NCI-H82 treated with DMSO at 0.1 percent for 48 hours (cell line): ENCODE measurements around the gene CALML6.

Source experiments
- DNase-seq: peaks from one replicate; lab custom pipeline; 2025; ENCODE audit not compliant: unreplicated experiment; lab: John Stamatoyannopoulos, UW

Gene CALML6

DNA sequence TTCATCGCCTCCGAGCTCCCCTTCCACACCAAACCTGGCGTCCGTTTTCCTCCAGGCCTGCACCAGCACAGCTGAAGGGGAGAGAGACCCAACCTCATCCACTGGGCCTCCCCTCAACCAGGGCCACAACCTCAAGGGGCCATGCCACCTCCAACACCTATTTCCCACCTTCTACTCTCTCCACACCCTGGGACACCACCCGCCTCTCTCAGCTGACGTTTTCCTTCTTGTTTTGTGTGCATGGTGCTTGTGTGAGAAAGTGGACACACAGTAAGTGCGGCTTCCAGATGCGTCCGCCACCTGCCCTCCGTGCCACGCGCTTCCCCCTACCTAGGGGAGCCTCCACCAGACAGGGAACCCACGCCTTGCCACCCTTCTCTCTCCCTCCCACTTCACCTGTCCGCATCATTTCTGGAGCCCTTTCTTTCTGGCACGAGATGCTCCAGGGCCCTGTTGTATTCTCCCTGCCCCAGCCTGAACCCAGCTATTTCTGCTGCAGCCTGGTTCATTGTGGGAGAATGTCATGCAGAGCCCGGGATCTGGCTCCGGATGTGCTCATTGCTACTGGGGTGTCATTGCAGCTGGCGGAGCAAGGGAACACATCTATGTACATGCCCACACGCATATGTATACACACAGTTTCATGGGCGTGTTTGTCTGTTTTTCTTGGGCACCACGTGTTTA lies 22.8 kb upstream of the CALML6 start:
- DNase-seq, result no peak

DNA sequence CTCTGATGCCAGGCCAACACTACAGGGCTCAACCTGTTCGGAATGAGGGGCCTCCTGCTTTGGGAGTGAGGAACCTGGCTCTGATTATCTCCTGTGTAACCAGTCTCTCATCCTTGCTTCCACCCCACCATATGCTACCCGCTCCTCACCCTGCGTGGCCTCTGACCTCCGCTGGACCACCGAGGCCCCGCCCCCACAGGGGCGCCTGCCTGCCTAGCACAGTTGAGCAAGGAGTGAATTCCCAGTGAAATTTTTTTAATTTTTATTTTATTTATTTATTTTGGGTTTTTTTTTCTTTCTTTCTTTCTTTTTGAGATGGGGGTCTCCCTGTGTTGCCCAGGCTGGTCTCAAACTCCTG lies 22.3 kb upstream of the CALML6 start:
- no peak for DNase-seq

- DNase-seq, result no peak
These were observed 21.6 kb upstream of the CALML6 start for GRCh38 chr1:1893291-1893985.

GRCh38 chr1:1893997-1894353 lies 21.1 kb upstream of the CALML6 start:
- DNase-seq, result no peak

GRCh38 chr1:1894354-1895059 lies 20.6 kb upstream of the CALML6 start:
- DNase-seq, result no peak

- no peak for DNase-seq
These were observed 20.0 kb upstream of the CALML6 start for GRCh38 chr1:1895060-1895418.

- no peak for DNase-seq
These were observed 19.4 kb upstream of the CALML6 start for GRCh38 chr1:1895456-1896336.

- DNase-seq, result no peak
These were observed 16.7 kb upstream of the CALML6 start for GRCh38 chr1:1898246-1898933.

- no peak for DNase-seq
These were observed 15.6 kb upstream of the CALML6 start for GRCh38 chr1:1899266-1899966.

DNA sequence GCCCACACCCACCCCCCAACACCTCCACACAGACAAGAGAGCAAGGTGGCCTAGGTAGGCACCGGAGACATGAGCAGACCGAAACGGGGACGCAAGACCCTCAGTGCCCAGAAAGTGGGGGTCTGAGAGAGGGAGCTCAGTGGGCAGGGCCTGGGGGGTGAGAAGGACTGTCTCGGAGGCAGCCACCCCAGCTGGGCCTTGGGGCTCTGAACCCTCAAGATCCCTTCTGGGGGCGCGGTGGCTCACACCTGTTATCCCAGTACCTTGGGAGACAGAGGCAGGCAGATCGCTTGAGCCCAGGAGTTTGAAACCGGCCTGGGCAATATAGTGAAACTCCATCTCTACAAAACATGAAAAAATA lies 15.1 kb upstream of the CALML6 start:
- no peak for DNase-seq

DNA sequence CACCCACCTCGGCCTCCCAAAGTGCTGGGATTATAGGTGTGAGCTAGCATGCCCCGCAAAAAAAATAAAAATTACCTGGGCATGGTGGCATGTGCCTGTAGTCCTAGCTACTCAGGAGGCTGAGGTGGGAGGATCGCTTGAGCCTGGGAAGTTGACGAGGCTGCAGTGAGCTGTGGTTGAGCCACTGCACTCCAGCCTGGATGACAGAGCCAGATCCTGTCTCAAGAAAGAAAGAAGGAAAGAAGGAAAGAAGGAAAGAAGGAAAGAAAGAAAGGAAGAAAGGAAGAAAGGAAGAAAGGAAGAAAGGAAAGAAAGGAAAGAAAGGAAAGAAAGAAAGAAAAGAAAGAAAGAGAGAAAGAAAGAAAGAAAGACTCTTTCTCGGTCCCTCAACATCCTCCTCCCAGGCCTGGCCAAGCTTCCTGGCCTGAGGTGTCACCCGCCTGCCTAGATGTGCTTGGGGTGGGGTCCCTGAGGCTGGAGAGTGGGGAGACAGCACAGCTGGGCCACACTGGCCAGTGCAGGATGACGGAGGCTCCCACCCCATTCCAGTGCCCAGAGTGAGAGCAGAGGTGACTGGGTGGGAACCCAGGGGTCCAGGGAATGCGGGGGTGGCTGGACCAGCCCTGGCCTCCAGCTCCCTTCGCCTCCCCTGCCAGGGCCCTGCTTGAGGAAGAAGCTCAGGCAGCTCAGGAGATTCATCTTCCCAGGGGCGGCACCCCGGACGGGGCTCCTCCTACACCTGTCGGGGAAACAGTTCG lies 14.0 kb upstream of the CALML6 start:
- DNase-seq, result no peak

- DNase-seq, result no peak
These were observed 13.3 kb upstream of the CALML6 start for GRCh38 chr1:1901641-1902294.

GRCh38 chr1:1903224-1903623 lies 11.8 kb upstream of the CALML6 start:
- DNase-seq, result no peak

DNA sequence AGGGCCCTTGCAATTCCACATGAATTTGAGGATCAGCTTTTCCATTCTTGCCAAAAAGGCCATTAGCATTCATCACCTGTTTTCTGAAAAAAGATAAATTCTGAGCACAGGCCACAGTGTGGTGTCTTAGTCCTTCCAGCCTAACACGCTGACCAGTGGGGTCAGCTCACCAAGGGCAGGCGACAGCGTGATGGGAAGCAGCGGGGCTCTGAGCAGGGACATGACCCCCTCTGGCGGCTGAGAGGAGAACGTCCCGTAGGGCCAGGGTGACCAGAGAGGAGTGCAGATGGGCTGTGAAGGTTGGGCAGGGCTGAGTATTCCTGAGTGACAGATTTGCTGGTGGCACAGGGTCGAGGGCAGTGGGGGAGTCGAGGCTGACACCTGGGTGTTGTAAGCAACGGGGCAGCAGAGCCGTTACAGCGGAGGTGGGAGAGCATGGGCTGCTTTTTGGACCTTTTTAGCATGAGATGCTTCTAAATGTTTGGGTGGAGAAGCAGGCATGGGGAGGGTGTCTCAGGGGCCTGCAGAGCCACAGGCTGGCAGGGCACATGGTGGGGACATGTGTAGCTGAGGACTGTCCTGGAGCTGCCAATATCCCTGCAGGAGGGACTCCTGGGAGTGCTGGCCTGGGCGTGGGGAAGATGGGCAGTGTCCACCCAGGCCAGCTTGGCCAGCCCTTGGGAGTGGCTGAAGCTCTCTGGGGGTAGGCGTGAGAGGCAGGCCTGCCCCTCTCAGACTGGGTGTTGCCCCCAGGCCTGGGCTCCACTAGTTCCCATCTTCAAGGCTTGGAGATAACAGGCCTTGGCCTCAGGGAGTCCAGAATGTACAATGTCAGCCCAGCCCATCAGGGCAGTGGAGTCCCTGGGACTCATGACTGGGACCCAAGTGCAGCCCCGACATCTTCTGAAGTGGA lies 8.6 kb upstream of the CALML6 start:
- peak; percentile 87 for DNase-seq

DNA sequence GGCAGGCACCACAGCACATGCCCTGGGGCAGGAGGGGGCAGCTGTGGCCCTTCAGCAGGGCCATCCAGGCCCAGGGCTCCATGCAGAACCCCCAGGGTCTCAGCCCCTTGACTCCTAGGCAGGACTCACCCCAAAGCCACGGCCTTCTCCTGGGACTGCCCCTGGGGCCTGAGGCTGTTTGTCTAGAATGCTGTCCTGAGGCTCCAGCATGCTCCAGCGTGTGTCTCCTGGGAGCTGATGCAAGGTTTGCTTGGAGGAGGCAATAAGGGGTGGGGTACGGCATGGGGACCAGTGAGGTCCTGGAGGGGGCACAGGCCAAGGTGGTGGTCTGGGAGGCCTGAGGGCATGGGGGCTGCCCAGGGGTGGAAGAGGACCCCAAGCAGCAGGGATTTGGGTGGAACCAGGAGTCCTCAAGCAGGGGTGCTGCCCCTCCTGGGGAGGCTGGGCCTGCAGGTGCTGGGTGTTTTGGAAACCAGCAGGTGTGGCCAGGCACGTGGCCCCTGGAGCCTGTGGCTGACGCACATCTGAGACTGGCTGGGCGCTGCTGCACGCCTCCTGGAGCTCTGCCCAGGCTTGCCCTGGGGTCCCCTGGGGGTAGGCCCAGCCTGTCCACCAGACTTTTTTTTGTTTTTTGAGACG lies 7.8 kb upstream of the CALML6 start:
- no peak for DNase-seq

DNA sequence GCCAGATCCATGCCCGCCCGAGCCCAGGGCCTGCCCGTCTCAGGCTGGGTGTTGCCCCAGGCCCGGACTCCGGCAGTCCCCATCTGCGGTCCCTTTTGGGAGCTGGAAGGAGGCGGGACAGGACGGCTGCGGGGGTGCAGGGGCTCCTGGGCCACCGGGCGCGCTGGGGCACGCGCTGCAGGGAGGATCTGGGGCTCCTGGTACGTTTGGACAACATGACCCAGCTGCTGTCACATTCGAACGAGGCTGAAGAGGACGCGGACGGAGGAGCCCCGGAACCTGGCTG lies 6.6 kb upstream of the CALML6 start:
- no peak for DNase-seq

- no peak for DNase-seq
These were observed 5.0 kb upstream of the CALML6 start for GRCh38 chr1:1910033-1910465.
